Measurements from ENCODE around the gene MRTFA.
"Not testable (repeated sequence)": the region's sequence is repeated elsewhere in the genome, so short reads cannot be mapped to it uniquely, and the experiment has no call there.

Gene MRTFA

GRCh38 chr22:40541300-40541699 lies 95.2 kb downstream of the MRTFA start:
- no peak for TF ChIP-seq CTCF (IDR thresholded peaks at IDR 0.05; ENCODE audit: insufficient read depth, missing control alignments)
- FAIRE-seq (no peak), DNase-seq (ENCODE audit: insufficient read length, low spot score) (no peak)

GRCh38 chr22:40540265-40540664 lies 96.3 kb downstream of the MRTFA start:
- TF ChIP-seq CTCF (IDR thresholded peaks at IDR 0.05; ENCODE audit: insufficient read depth, missing control alignments): no peak
- no peak for DNase-seq (ENCODE audit: insufficient read length, low spot score)
- no peak for FAIRE-seq

- not testable (repeated sequence) for DNase-seq (ENCODE audit: insufficient read length, low spot score); FAIRE-seq
Measured at GRCh38 chr22:40536149-40536548, 100.4 kb downstream of the MRTFA start.

GRCh38 chr22:40535642-40536041 lies 100.9 kb downstream of the MRTFA start:
- DNase-seq (ENCODE audit: insufficient read length, low spot score) (no peak), FAIRE-seq (no peak)
- TF ChIP-seq CTCF (IDR thresholded peaks at IDR 0.05; ENCODE audit: insufficient read depth, missing control alignments): no peak

GRCh38 chr22:40535189-40535512 lies 101.4 kb downstream of the MRTFA start:
- DNase-seq (ENCODE audit: insufficient read length, low spot score) (no peak), FAIRE-seq (no peak)
- TF ChIP-seq CTCF (IDR thresholded peaks at IDR 0.05; ENCODE audit: insufficient read depth, missing control alignments): no peak

GRCh38 chr22:40534379-40535188 lies 101.9 kb downstream of the MRTFA start:
- no peak for TF ChIP-seq CTCF (IDR thresholded peaks at IDR 0.05; ENCODE audit: insufficient read depth, missing control alignments)
- DNase-seq (ENCODE audit: insufficient read length, low spot score) (no peak), FAIRE-seq (no peak)

- DNase-seq (ENCODE audit: insufficient read length, low spot score) (no peak), FAIRE-seq (no peak)
- no peak for TF ChIP-seq CTCF (IDR thresholded peaks at IDR 0.05; ENCODE audit: insufficient read depth, missing control alignments)
Measured at GRCh38 chr22:40533712-40534378, 102.7 kb downstream of the MRTFA start.
